ENCODE results near the gene CCDC187. TPM values are rescaled to one million over a fixed set of nuclear protein-coding genes. Genes with fewer than 3 reads are reported as not detected.
"Not testable (repeated sequence)": the region's sequence is repeated elsewhere in the genome, so short reads cannot be mapped to it uniquely, and the experiment has no call there.

Gene CCDC187
- total RNA-seq, 2 experiments from 2014 or later, result not detected

DNA sequence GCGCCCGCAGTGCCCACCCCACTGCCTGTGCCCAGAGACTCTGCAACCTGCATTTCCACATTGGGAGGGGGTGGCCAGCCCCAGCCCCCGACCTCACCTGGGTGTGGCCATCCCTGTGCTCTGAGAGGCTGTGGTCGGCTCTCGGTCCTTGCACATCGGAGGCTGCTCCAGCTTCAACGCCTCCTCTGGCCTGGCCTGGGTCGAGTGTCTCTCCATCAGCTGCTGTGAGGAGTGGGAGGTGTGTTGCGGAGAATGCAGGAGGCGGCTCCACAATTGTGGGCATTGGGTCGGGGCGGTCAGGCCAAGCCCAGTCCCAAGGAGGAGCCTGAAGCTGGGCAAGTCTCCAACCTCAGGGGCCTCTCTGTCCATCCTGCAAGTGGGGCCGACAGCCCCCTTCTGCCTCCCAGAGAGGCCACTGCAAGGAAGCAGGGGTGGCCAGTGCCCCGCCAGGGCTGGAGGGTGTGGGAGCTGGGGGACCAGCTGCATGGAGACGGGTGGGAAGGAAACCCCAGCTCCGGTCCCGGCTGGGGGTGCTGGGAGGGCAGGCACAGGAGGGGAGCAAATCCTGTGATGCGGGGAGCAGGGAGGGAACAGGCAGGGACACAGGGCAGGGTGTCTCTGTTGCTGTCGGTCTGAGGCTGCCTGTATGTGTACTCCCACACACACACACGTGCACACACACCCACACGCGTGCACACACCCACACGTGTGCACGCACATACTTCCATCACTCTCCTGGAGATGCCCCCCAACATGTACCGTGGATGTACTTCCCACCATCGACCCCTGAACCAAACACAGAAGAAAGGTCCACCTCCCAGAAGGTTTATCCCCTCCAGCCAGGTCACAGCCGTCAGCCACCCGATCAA is 28.9 kb downstream of the CCDC187 start:
- Mint-ChIP-seq H3K9me3 (no peaks in the 10 kb centered on the region), H3K27me3 (peaks cover 3% of the 10 kb centered on the region), H3K27ac (no peak overlapping the region), H3K36me3 (ENCODE audit: low read depth) (no peaks in the 10 kb centered on the region), H3K4me3 (no peak overlapping the region), H3K4me1 (no peaks in the 10 kb centered on the region)
- ChIA-PET POLR2A (no interaction called here), CTCF (interaction anchor here (1.3 kb wide), 1 partner anchor 9 kb away, joined by 4 read pairs; no protein-coding TSS in a partner anchor)
- DNase-seq, result no peak

DNA sequence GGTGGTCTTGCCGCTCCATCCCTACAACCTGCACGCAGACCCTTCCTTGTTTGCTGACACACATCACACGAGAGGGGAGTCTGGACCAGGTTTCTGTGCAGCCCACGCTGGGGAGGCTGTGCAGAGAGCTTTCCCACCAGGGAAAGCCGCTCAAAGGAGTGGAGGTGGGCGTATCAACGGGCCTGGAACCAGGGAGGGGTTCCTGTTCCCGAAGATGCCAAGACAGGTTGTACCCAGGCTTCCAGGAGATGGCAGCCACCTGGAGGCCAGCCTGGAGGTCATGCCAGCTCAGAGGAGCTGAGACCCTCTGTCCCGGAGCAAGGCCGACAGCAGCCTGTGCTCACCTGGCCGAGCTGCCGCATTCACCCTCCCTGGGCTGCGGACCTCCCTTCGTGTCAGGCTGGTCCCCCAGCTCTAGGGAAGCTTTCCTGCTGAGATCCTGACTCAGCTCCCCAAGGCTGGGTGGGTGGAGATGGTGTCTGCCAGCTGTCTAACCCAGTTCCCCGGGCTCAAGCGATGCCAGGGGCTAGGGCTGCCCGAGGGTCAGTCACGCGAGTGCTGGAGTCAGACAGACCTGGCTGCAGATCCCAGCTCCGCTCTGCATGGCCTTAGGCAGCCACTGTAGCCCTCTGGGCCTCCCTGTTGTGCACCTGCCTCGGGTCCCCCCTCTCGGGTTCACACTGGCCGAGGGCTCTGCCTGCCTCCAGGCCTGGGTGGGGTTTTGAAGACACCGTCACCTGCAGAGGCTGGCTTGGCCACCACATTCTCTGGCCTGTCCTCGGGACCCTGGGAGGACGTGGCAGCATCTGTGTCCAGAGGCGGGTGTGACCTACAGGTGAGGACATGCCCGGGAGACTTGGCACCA is 29.7 kb downstream of the CCDC187 start:
- Mint-ChIP-seq H3K36me3 (ENCODE audit: low read depth) (no peaks in the 10 kb centered on the region), H3K9me3 (no peaks in the 10 kb centered on the region), H3K27me3 (peaks cover 8% of the 10 kb centered on the region), H3K4me3 (no peak overlapping the region), H3K27ac (no peak overlapping the region), H3K4me1 (no peaks in the 10 kb centered on the region)
- POLR2A ChIA-PET, result no interaction called here
- CTCF ChIA-PET, result interaction anchor here (1.3 kb wide), 1 partner anchor 10 kb away, joined by 4 read pairs; no protein-coding TSS in a partner anchor
- DNase-seq, result no peak

DNA sequence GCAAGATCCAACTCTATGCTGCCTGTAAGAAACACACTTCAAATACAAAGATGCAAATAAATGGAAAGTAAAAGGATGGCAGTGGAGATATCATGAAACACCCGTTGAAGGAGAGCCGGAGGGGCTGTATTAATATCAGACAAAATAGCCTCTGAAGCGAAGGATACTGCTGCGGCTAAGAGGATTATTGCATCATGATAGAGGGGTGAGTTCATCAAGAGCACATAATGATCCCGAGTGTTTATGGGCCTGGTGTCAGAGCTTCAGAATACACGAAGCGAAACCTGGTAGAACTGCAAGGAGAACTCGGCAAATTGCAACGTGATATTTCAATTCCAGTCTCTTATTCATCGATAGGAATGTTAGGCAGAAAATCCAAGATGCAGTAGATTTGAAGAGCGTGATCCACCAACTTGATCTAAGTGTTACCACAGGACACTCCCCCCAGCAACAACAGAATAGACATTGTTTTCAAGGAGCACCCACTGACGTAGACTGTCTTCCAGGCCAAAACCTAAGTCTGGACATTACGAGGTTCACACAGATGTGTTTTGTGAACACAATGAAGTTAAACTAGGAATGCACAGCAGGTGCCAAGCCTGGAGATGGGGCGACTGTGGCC is 30.5 kb downstream of the CCDC187 start:
- no peak for DNase-seq
- no peak overlapping the region for H3K4me3 Mint-ChIP-seq
- H3K9me3 Mint-ChIP-seq, result no peaks in the 10 kb centered on the region
- H3K36me3 Mint-ChIP-seq (ENCODE audit: low read depth), result no peaks in the 10 kb centered on the region
- ChIA-PET CTCF (interaction anchor here (1.3 kb wide), 1 partner anchor 11 kb away, joined by 4 read pairs; no protein-coding TSS in a partner anchor), POLR2A (no interaction called here)
- H3K27ac Mint-ChIP-seq, result no peak overlapping the region
- peaks cover 11% of the 10 kb centered on the region for H3K27me3 Mint-ChIP-seq
- H3K4me1 Mint-ChIP-seq, result no peaks in the 10 kb centered on the region

- H3K27ac Mint-ChIP-seq, result no peak overlapping the region
- CTCF ChIA-PET, result no interaction called here
Observed at GRCh38 chr9:136270173-136270705, 33.7 kb downstream of the CCDC187 start.

DNA sequence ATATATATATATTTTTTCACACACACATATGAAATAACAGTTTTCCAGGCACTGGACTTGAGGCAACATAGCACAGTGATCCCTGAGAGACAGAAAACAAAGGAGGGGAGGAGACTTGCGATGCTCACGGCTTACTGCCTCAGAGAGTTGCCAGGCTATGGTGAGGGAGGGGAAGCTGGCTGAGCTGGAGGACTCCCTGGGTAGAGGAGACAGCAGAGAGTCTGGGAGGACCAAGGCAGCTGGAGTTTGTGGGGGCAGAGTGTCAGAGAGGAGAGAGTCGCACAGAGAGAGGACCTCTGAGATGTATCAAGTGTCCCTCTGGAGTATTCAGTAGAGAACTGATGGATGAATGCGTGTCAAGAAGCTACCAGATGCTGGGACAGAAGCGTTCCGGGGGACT is 35.2 kb downstream of the CCDC187 start:
- no peak overlapping the region for H3K27ac Mint-ChIP-seq
- CTCF ChIA-PET, result interaction anchor here (1.0 to 2.0 kb wide), 2 partner anchors 10 to 43 kb away, joined by 3 to 5 read pairs; no protein-coding TSS in a partner anchor
- POLR2A ChIA-PET, result no interaction called here
- DNase-seq, result no peak
- H3K4me3 Mint-ChIP-seq, result no peak overlapping the region
- H3K36me3 Mint-ChIP-seq (ENCODE audit: low read depth), result no peaks in the 10 kb centered on the region
- H3K27me3 Mint-ChIP-seq, result peaks cover 11% of the 10 kb centered on the region
- peaks cover 12% of the 10 kb centered on the region for H3K4me1 Mint-ChIP-seq
- no peaks in the 10 kb centered on the region for H3K9me3 Mint-ChIP-seq

More at GRCh38 chr9:136270173-136270705, 33.7 kb downstream of the CCDC187 start:
- POLR2A ChIA-PET, result no interaction called here
- no peaks in the 10 kb centered on the region for H3K36me3 Mint-ChIP-seq (ENCODE audit: low read depth)
- H3K4me3 Mint-ChIP-seq, result no peak overlapping the region
- peaks cover 12% of the 10 kb centered on the region for H3K4me1 Mint-ChIP-seq
- DNase-seq, result no peak
- no peaks in the 10 kb centered on the region for H3K9me3 Mint-ChIP-seq
- H3K27me3 Mint-ChIP-seq, result peaks cover 11% of the 10 kb centered on the region

GRCh38 chr9:136268318-136268717 is 35.6 kb downstream of the CCDC187 start:
- peak overlapping the region; percentile 69 for H3K4me3 Mint-ChIP-seq
- peaks cover 12% of the 10 kb centered on the region for H3K4me1 Mint-ChIP-seq
- H3K27me3 Mint-ChIP-seq, result peaks cover 11% of the 10 kb centered on the region
- POLR2A ChIA-PET, result no interaction called here
- CTCF ChIA-PET, result interaction anchor here (1.0 to 2.0 kb wide), 5 partner anchors 10 to 95 kb away, joined by 3 to 5 read pairs (median 3); partner anchors contain the start of gene DNLZ
- peak overlapping the region; percentile 74 for H3K27ac Mint-ChIP-seq
- H3K9me3 Mint-ChIP-seq, result no peaks in the 10 kb centered on the region
- DNase-seq, result no peak
- no peaks in the 10 kb centered on the region for H3K36me3 Mint-ChIP-seq (ENCODE audit: low read depth)

- peaks cover 11% of the 10 kb centered on the region for H3K27me3 Mint-ChIP-seq
- DNase-seq, result peak; percentile 83
- no peaks in the 10 kb centered on the region for H3K36me3 Mint-ChIP-seq (ENCODE audit: low read depth)
- peaks cover 12% of the 10 kb centered on the region for H3K4me1 Mint-ChIP-seq
- no peaks in the 10 kb centered on the region for H3K9me3 Mint-ChIP-seq
- POLR2A ChIA-PET, result no interaction called here
- CTCF ChIA-PET, result interaction anchor here (0.6 to 2.0 kb wide), 9 partner anchors 8 to 122 kb away, joined by 3 to 5 read pairs (median 4); partner anchors contain the start of gene DNLZ
- H3K27ac Mint-ChIP-seq, result peak overlapping the region; percentile 84
- H3K4me3 Mint-ChIP-seq, result peak overlapping the region; percentile 69
Observed at GRCh38 chr9:136267261-136268111, 36.4 kb downstream of the CCDC187 start.

- POLR2A ChIA-PET; H3K27me3 Mint-ChIP-seq; DNase-seq; H3K9me3 Mint-ChIP-seq; H3K36me3 Mint-ChIP-seq (ENCODE audit: low read depth): not testable (repeated sequence)
- peaks cover 12% of the 10 kb centered on the region for H3K4me1 Mint-ChIP-seq
- CTCF ChIA-PET, result interaction anchor here (0.7 to 1.8 kb wide), 6 partner anchors 11 to 121 kb away, joined by 3 to 5 read pairs (median 4); partner anchors contain the start of gene DNLZ
- peak overlapping the region; percentile 69 for H3K4me3 Mint-ChIP-seq
- peak overlapping the region; percentile 84 for H3K27ac Mint-ChIP-seq
Observed at GRCh38 chr9:136266641-136267040, 37.3 kb downstream of the CCDC187 start.

GRCh38 chr9:136265561-136266355 is 38.1 kb downstream of the CCDC187 start:
- Mint-ChIP-seq H3K9me3 (no peaks in the 10 kb centered on the region), H3K27ac (no peak overlapping the region), H3K27me3 (peaks cover 7% of the 10 kb centered on the region), H3K36me3 (ENCODE audit: low read depth) (no peaks in the 10 kb centered on the region), H3K4me1 (peaks cover 12% of the 10 kb centered on the region), H3K4me3 (no peak overlapping the region)
- POLR2A ChIA-PET, result no interaction called here
- DNase-seq, result no peak
- CTCF ChIA-PET, result no interaction called here

- Mint-ChIP-seq H3K36me3 (ENCODE audit: low read depth) (no peaks in the 10 kb centered on the region), H3K27ac (no peak overlapping the region), H3K4me1 (peaks cover 12% of the 10 kb centered on the region), H3K4me3 (no peak overlapping the region), H3K27me3 (peaks cover 6% of the 10 kb centered on the region), H3K9me3 (no peaks in the 10 kb centered on the region)
- POLR2A ChIA-PET, result no interaction called here
- DNase-seq, result no peak
- CTCF ChIA-PET, result no interaction called here
Observed at GRCh38 chr9:136264441-136265405, 39.2 kb downstream of the CCDC187 start.
